Neural cell (in vitro differentiated cells): ENCODE measurements around the gene DRD1.
A peak's percentile ranks its signal among the peaks of the same experiment; 100 is the strongest.

Source experiments
- EP300 ChIP-seq: fragments of 450-650 bp; conservative IDR thresholded peaks from 2 replicates; pipeline ENCODE4 v1.6.1; 2014; ENCODE audit warnings: antibody characterized with exemption, mild to moderate bottlenecking, moderate library complexity; ENCODE audit not compliant: poor library complexity, severe bottlenecking
- EZH2 ChIP-seq: fragments of 200-600, 300-800 bp; shearing (Covaris generic), sonication (generic); IDR thresholded peaks from 2 replicates; pipeline ENCODE4 v1.6.1; 2014; ENCODE audit warnings: antibody characterized with exemption, low read length, borderline replicate concordance, mild to moderate bottlenecking; ENCODE audit not compliant: insufficient read depth, poor library complexity, severe bottlenecking
- POLR2AphosphoS5 ChIP-seq: IDR thresholded peaks from 2 replicates; pipeline ENCODE4 v1.6.1; 2012
- SMC3 ChIP-seq: fragments of 450-650 bp; conservative IDR thresholded peaks from 2 replicates; pipeline ENCODE4 v1.6.1; 2014; ENCODE audit warnings: antibody characterized with exemption, mild to moderate bottlenecking, moderate library complexity; ENCODE audit not compliant: poor library complexity
- TAF1 ChIP-seq: IDR thresholded peaks from 2 replicates; pipeline ENCODE4 v1.6.1; 2012; ENCODE audit warnings: low read depth
- TF ChIP-seq, protein P1 (sequence below): fragments of 450-650 bp; IDR thresholded peaks from 2 replicates; pipeline ENCODE4 v1.5.1; 2014; ENCODE audit warnings: antibody characterized with exemption, mild to moderate bottlenecking, moderate library complexity; ENCODE audit not compliant: poor library complexity, severe bottlenecking

DNA sequence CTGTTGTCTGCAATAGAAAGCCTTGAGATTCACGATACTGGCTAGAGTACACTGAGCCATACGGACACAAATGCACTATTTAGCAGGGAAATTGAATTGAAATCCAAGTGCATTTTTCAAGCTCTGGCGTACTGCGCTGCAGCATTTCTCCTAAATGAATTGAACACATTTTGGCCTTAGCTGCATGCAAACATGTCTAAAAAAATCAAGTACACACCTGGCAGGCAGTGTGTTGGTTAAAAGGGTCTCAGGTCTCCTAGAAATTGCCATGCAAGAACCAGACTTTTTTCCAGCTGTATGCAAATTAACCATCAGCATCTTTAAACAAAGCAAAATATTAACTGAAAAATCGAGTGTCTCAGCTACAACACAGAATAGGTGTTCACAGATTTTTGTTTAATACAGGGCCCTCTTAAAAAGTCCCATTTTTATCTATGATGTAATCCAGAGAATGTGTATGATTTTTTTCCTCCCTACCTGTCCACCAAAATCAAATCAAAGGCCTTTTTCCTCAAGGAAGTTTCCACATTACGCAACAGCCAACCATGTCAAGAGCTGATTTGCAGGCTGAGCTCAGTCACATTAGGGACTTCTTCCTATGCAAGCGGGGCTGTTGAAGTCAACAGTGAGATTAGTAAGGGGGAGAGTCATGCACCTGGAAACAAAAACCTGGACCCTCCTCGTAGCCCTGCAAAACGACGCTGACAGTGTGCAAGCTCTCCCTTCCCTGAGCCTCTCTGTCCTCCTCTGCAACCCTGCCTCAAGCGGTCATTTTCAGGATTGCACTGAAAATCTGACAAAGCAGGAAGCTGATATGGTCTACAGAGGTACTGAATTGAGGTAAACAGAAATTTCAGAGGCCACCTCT lies 20.3 kb upstream of the DRD1 start:
- TF ChIP-seq, protein P1, sequence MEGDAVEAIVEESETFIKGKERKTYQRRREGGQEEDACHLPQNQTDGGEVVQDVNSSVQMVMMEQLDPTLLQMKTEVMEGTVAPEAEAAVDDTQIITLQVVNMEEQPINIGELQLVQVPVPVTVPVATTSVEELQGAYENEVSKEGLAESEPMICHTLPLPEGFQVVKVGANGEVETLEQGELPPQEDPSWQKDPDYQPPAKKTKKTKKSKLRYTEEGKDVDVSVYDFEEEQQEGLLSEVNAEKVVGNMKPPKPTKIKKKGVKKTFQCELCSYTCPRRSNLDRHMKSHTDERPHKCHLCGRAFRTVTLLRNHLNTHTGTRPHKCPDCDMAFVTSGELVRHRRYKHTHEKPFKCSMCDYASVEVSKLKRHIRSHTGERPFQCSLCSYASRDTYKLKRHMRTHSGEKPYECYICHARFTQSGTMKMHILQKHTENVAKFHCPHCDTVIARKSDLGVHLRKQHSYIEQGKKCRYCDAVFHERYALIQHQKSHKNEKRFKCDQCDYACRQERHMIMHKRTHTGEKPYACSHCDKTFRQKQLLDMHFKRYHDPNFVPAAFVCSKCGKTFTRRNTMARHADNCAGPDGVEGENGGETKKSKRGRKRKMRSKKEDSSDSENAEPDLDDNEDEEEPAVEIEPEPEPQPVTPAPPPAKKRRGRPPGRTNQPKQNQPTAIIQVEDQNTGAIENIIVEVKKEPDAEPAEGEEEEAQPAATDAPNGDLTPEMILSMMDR = peak; percentile 86
- TF ChIP-seq POLR2AphosphoS5 (peak; percentile 22), SMC3 (peak; percentile 60), EP300 (no peak), EZH2 (no peak), TAF1 (no peak)
